Activated naive CD8-positive, alpha-beta T cell treated with anti-CD3 and anti-CD28 coated beads for 36 hours (primary cell): Measurements from ENCODE around the gene SEC14L3. TPM values are rescaled to one million over a fixed set of nuclear protein-coding genes. Genes with fewer than 3 reads are reported as not detected.

Source experiments
- DNase-seq: peaks from one replicate; pipeline ENCODE4 v3.0.0; 2021
- H3K27ac Mint-ChIP-seq: one replicate; pipeline ENCODE4 v1.8.0; 2022; ENCODE audit warnings: mild to moderate bottlenecking, moderate library complexity, mixed read lengths
- H3K27me3 Mint-ChIP-seq: one replicate; pipeline ENCODE4 v1.8.0; 2022; ENCODE audit warnings: mild to moderate bottlenecking, mixed read lengths
- H3K36me3 Mint-ChIP-seq: one replicate; pipeline ENCODE4 v1.8.0; 2021; ENCODE audit warnings: mild to moderate bottlenecking, mixed read lengths
- H3K4me1 Mint-ChIP-seq: one replicate; pipeline ENCODE4 v1.8.0; 2021; ENCODE audit warnings: mixed read lengths
- H3K4me3 Mint-ChIP-seq: one replicate; pipeline ENCODE4 v1.8.0; 2022; ENCODE audit warnings: mild to moderate bottlenecking, moderate library complexity, mixed read lengths
- H3K9me3 Mint-ChIP-seq: one replicate; pipeline ENCODE4 v1.8.0; 2022; ENCODE audit warnings: mixed read lengths
- total RNA-seq, 2 experiments: library from RNA; stranded (reverse); gene quantifications; one replicate each; pipeline ENCODE4 v1.2.3, GENCODE V29; 2021

The SEC14L3 gene
- total RNA-seq, 2 experiments from 2014 or later = not detected

- DNase-seq = peak; percentile 59
- H3K36me3 Mint-ChIP-seq = peaks cover 2% of the 10 kb centered on the region
- H3K4me3 Mint-ChIP-seq = no peak overlapping the region
- peaks cover 76% of the 10 kb centered on the region for H3K27me3 Mint-ChIP-seq
- H3K4me1 Mint-ChIP-seq = peaks cover 16% of the 10 kb centered on the region
- H3K27ac Mint-ChIP-seq = no peak overlapping the region
- peaks cover 3% of the 10 kb centered on the region for H3K9me3 Mint-ChIP-seq
These were observed 27.0 kb downstream of the SEC14L3 start for GRCh38 chr22:30444632-30445437.

DNA sequence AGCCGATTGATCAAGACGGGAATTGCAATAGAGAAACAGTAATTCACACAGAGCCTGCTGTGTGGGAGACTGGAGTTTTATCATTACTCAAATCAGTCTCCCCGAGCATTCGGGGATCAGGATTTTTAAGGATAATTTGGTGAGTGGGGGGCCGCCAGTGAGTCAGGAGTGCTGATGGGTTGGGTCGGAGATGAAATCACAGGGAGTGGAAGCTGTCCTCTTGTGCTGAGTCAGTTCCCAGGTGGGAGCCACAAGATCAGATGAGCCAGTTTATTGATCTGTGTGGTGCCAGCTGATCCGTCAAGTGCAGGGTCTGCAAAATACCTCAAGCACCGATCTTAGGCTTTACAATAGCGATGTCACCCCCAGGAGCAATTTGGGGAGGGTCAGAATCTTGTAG, 30.7 kb downstream of the SEC14L3 start:
- peaks cover 16% of the 10 kb centered on the region for H3K4me1 Mint-ChIP-seq
- H3K36me3 Mint-ChIP-seq = peaks cover 8% of the 10 kb centered on the region
- no peak overlapping the region for H3K4me3 Mint-ChIP-seq
- no peak overlapping the region for H3K27ac Mint-ChIP-seq
- no peak for DNase-seq
- H3K9me3 Mint-ChIP-seq = peaks cover 5% of the 10 kb centered on the region
- H3K27me3 Mint-ChIP-seq = peaks cover 73% of the 10 kb centered on the region

GRCh38 chr22:30439836-30440235, 32.0 kb downstream of the SEC14L3 start:
- DNase-seq = no peak
- H3K36me3 Mint-ChIP-seq = peaks cover 20% of the 10 kb centered on the region
- peaks cover 18% of the 10 kb centered on the region for H3K4me1 Mint-ChIP-seq
- H3K4me3 Mint-ChIP-seq = no peak overlapping the region
- H3K27me3 Mint-ChIP-seq = peaks cover 65% of the 10 kb centered on the region
- H3K27ac Mint-ChIP-seq = no peak overlapping the region
- peaks cover 7% of the 10 kb centered on the region for H3K9me3 Mint-ChIP-seq

DNA sequence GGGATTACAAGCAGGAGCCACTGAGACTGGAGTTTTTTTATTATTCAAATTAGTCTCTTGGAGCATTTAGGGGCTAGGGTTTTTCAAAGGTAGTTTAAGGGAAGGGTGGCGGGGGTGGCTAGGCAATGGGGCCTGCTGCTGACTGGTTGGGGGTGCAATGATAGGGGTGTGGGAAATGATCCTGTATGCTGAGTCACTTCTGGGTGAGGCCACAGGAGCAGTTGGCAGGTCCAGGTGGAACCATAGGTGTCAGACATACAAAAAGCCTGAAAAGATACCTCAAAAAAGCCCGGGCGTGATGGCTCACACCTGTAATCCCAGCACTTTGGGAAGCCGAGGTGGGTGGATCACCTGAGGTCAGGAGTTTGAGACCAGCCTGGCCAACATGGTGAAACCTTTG, 32.6 kb downstream of the SEC14L3 start:
- H3K9me3 Mint-ChIP-seq = peaks cover 11% of the 10 kb centered on the region
- peaks cover 26% of the 10 kb centered on the region for H3K36me3 Mint-ChIP-seq
- DNase-seq = no peak
- H3K27ac Mint-ChIP-seq = no peak overlapping the region
- peaks cover 61% of the 10 kb centered on the region for H3K27me3 Mint-ChIP-seq
- H3K4me3 Mint-ChIP-seq = no peak overlapping the region
- H3K4me1 Mint-ChIP-seq = peaks cover 24% of the 10 kb centered on the region

- DNase-seq = no peak
- H3K27me3 Mint-ChIP-seq = peaks cover 54% of the 10 kb centered on the region
- H3K4me1 Mint-ChIP-seq = peaks cover 31% of the 10 kb centered on the region
- peaks cover 11% of the 10 kb centered on the region for H3K9me3 Mint-ChIP-seq
- H3K27ac Mint-ChIP-seq = no peak overlapping the region
- peaks cover 29% of the 10 kb centered on the region for H3K36me3 Mint-ChIP-seq
- no peak overlapping the region for H3K4me3 Mint-ChIP-seq
These were observed 33.3 kb downstream of the SEC14L3 start for GRCh38 chr22:30438559-30438958.

GRCh38 chr22:30436196-30436595, 35.6 kb downstream of the SEC14L3 start:
- Mint-ChIP-seq H3K27me3 (peaks cover 30% of the 10 kb centered on the region), H3K9me3 (peaks cover 9% of the 10 kb centered on the region), H3K36me3 (peaks cover 30% of the 10 kb centered on the region), H3K27ac (peak overlapping the region; percentile 91), H3K4me1 (peaks cover 19% of the 10 kb centered on the region), H3K4me3 (peak overlapping the region; percentile 84)
- no peak for DNase-seq

- Mint-ChIP-seq H3K27me3 (peaks cover 25% of the 10 kb centered on the region), H3K27ac (peak overlapping the region; percentile 91), H3K4me3 (peak overlapping the region; percentile 84), H3K36me3 (peaks cover 30% of the 10 kb centered on the region), H3K4me1 (peaks cover 19% of the 10 kb centered on the region), H3K9me3 (peaks cover 9% of the 10 kb centered on the region)
- peak; percentile 82 for DNase-seq
These were observed 36.1 kb downstream of the SEC14L3 start for GRCh38 chr22:30435674-30436126.

- Mint-ChIP-seq H3K4me1 (peaks cover 19% of the 10 kb centered on the region), H3K27me3 (peaks cover 17% of the 10 kb centered on the region), H3K27ac (peak overlapping the region; percentile 91), H3K36me3 (peaks cover 30% of the 10 kb centered on the region), H3K4me3 (peak overlapping the region; percentile 84), H3K9me3 (peaks cover 9% of the 10 kb centered on the region)
- no peak for DNase-seq
These were observed 37.0 kb downstream of the SEC14L3 start for GRCh38 chr22:30434843-30435242.

- H3K4me1 Mint-ChIP-seq = peaks cover 19% of the 10 kb centered on the region
- H3K27me3 Mint-ChIP-seq = peaks cover 8% of the 10 kb centered on the region
- no peak overlapping the region for H3K4me3 Mint-ChIP-seq
- H3K9me3 Mint-ChIP-seq = peaks cover 9% of the 10 kb centered on the region
- DNase-seq = no peak
- H3K36me3 Mint-ChIP-seq = peaks cover 30% of the 10 kb centered on the region
- H3K27ac Mint-ChIP-seq = peak overlapping the region; percentile 43
These were observed 38.0 kb downstream of the SEC14L3 start for GRCh38 chr22:30433773-30434172.

GRCh38 chr22:30433227-30433626, 38.6 kb downstream of the SEC14L3 start:
- Mint-ChIP-seq H3K27me3 (peaks cover 2% of the 10 kb centered on the region), H3K4me3 (no peak overlapping the region), H3K36me3 (peaks cover 33% of the 10 kb centered on the region), H3K9me3 (peaks cover 9% of the 10 kb centered on the region), H3K27ac (no peak overlapping the region), H3K4me1 (peaks cover 19% of the 10 kb centered on the region)
- DNase-seq = no peak

DNA sequence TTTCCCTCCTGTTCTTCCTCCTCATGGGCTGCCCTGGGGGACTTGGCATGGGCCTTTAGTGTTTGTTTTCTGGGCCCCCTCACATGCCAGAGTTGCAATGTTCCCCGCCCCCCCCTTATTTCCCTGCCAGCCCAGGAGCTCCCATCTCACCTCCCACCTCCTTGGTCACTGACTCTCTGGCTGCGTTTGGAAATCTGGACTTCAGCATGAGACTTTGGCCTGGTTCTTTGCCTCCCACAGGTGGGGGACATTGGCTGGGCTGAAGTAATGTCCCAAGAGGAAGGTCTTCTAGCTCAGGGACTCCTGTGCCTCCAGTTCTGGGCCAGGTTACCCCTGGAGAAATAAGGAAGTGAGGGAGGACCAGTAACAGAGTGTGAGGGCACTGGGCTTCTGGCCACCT, 39.3 kb downstream of the SEC14L3 start:
- DNase-seq = no peak
- Mint-ChIP-seq H3K9me3 (peaks cover 9% of the 10 kb centered on the region), H3K4me1 (peaks cover 22% of the 10 kb centered on the region), H3K27ac (no peak overlapping the region), H3K27me3 (no peaks in the 10 kb centered on the region), H3K4me3 (no peak overlapping the region), H3K36me3 (peaks cover 36% of the 10 kb centered on the region)

DNA sequence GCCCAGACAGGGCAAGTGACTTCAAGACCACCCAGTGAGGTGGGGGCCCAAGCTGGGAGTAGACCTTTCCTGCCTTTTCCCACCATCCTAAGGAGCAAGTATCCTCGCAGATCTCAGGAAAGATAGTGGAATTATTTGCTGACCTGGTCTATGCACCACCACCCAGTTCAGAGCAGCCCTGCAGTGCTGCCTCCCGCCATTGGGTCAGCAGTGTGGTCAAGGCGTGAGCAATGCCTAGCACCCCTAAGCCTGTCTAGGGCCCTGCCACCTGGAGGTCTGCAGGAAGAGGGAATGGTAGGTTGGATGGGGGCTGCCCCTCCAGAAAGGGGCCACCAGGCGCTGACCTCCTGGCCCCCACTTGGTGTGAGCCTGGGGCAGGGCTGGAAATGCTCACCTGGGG, 39.7 kb downstream of the SEC14L3 start:
- Mint-ChIP-seq H3K27me3 (no peaks in the 10 kb centered on the region), H3K36me3 (peaks cover 39% of the 10 kb centered on the region), H3K4me3 (no peak overlapping the region), H3K9me3 (peaks cover 8% of the 10 kb centered on the region), H3K4me1 (peaks cover 26% of the 10 kb centered on the region), H3K27ac (no peak overlapping the region)
- no peak for DNase-seq

DNA sequence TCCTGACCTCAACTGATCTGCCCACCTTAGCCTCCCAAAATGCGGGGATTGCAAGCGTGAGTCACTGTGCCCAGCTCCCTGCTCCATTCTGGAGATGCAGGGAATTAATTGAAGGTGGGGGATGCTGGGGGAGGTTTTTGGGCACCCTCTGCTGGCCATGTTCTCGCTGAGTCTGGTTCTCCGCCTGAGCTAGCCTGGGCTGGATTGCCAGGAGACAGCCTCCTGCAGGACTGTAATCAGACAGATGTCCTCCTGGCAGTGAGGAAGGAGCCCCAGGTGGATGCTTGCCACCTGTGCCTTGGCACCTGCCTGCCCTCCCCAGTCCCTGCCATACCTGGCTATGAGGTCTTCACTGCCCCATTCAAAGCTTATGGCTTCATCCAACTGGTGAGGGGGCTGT, 40.9 kb downstream of the SEC14L3 start:
- H3K36me3 Mint-ChIP-seq = peaks cover 44% of the 10 kb centered on the region
- H3K4me1 Mint-ChIP-seq = peaks cover 33% of the 10 kb centered on the region
- H3K27ac Mint-ChIP-seq = no peak overlapping the region
- H3K27me3 Mint-ChIP-seq = no peaks in the 10 kb centered on the region
- H3K4me3 Mint-ChIP-seq = no peak overlapping the region
- no peak for DNase-seq
- peaks cover 6% of the 10 kb centered on the region for H3K9me3 Mint-ChIP-seq

DNA sequence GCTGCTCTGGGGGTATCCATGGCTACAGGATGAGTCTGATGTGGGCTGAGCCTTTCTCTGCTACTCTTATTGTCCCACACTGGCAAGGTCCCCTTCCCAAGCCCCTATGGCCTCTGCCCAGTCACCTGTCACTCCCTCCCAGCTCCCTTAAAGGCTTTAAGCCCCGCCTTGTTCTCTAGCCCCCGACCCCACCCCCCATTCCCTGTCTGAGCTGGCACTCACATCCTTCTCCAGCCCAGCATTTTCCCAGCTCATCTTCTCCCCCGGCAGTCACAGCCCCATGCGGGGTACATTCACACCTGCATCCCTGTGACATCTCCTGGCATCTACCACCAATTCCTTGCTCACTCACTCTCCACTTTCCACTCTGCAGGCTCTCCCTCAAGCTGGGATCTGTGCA, 41.9 kb downstream of the SEC14L3 start:
- DNase-seq = no peak
- Mint-ChIP-seq H3K9me3 (peaks cover 4% of the 10 kb centered on the region), H3K4me1 (peaks cover 31% of the 10 kb centered on the region), H3K27me3 (no peaks in the 10 kb centered on the region), H3K36me3 (peaks cover 35% of the 10 kb centered on the region), H3K4me3 (no peak overlapping the region), H3K27ac (no peak overlapping the region)

DNA sequence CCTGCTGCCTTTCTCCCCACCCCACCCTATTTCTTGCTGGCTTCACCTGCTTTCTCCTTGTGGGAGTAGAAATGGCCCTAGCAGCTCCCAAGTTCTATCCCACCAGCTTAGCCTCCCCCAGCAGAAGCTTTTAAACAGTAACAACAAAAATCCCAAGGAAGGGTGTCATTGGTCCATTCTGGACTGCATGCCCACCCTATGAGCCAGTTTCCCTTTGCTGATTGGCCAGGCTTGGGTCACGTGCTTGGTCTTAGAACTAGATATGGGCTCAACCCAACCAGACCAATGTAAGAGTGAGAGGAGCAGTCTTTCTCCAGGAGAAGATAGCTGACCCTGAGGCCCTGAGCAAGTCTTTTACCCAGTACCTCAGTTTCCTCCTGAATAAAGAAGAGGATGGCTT, 43.9 kb downstream of the SEC14L3 start:
- no peak for DNase-seq

More for the DNA sequence above, 43.9 kb downstream of the SEC14L3 start:
- peaks cover 27% of the 10 kb centered on the region for H3K36me3 Mint-ChIP-seq
- H3K27ac Mint-ChIP-seq = no peak overlapping the region
- H3K9me3 Mint-ChIP-seq = no peaks in the 10 kb centered on the region
- H3K27me3 Mint-ChIP-seq = no peaks in the 10 kb centered on the region
- peaks cover 22% of the 10 kb centered on the region for H3K4me1 Mint-ChIP-seq
- H3K4me3 Mint-ChIP-seq = no peak overlapping the region
